Dermis microvascular lymphatic vessel endothelial cell (primary cell): Measurements from ENCODE around the gene IGSF21. TPM values are rescaled to one million over a fixed set of nuclear protein-coding genes. Genes with fewer than 3 reads are reported as not detected.
"Not testable (repeated sequence)": the region's sequence is repeated elsewhere in the genome, so short reads cannot be mapped to it uniquely, and the experiment has no call there.

Source experiments
- DNase-seq, 2 donors: peaks; one replicate each; pipeline versions ENCODE4 v3.0.0 to v3.0.0-alpha.2; 2010; ENCODE audit warnings: low read depth in 2 of 2
- total RNA-seq: library from RNA; depleted of rRNA; stranded (reverse); fragments of >200 nt; gene quantifications from 2 replicates; pipeline ENCODE4 v1.2.1, GENCODE V29; 2014

The IGSF21 gene
- total RNA-seq, 1 donor from 2014 or later = not detected

- no peak for DNase-seq
Measured at GRCh38 chr1:18396247-18396980, 288.8 kb downstream of the IGSF21 start.

- DNase-seq = no peak
Measured at GRCh38 chr1:18397641-18398040, 290.0 kb downstream of the IGSF21 start.

GRCh38 chr1:18398791-18399530 lies 291.4 kb downstream of the IGSF21 start:
- DNase-seq = no peak

- no peak for DNase-seq
Measured at GRCh38 chr1:18400347-18401102, 292.9 kb downstream of the IGSF21 start.

- DNase-seq = no peak
Measured at GRCh38 chr1:18401921-18402320, 294.3 kb downstream of the IGSF21 start.

GRCh38 chr1:18404460-18404859 lies 296.9 kb downstream of the IGSF21 start:
- DNase-seq = no peak

GRCh38 chr1:18407166-18408045 lies 299.8 kb downstream of the IGSF21 start:
- DNase-seq = no peak

- DNase-seq = no peak
Measured at GRCh38 chr1:18408656-18409370, 301.2 kb downstream of the IGSF21 start.

GRCh38 chr1:18409609-18410237 lies 302.1 kb downstream of the IGSF21 start:
- no peak for DNase-seq

GRCh38 chr1:18410407-18410806 lies 302.8 kb downstream of the IGSF21 start:
- no peak for DNase-seq

- DNase-seq = no peak
Measured at GRCh38 chr1:18411321-18411720, 303.7 kb downstream of the IGSF21 start.

GRCh38 chr1:18411820-18412641 lies 304.4 kb downstream of the IGSF21 start:
- no peak for DNase-seq

GRCh38 chr1:18412882-18413353 lies 305.3 kb downstream of the IGSF21 start:
- no peak for DNase-seq

GRCh38 chr1:18413541-18414305 lies 306.1 kb downstream of the IGSF21 start:
- no peak for DNase-seq

- DNase-seq = no peak
Measured at GRCh38 chr1:18414321-18414720, 306.7 kb downstream of the IGSF21 start.

GRCh38 chr1:18414872-18415447 lies 307.4 kb downstream of the IGSF21 start:
- no peak for DNase-seq

GRCh38 chr1:18415448-18416027 lies 307.9 kb downstream of the IGSF21 start:
- DNase-seq = no peak

- DNase-seq = not testable (repeated sequence)
Measured at GRCh38 chr1:18416126-18416525, 308.5 kb downstream of the IGSF21 start.
